ENCODE data around the gene TADA1. TPM values are rescaled to one million over a fixed set of nuclear protein-coding genes. Genes with fewer than 3 reads are reported as not detected.

Gene TADA1
- total RNA-seq, 3 donors from 2014 or later = 6.9 to 18.7 (median 14.1) TPM

- Histone ChIP-seq H3K27ac (no peak overlapping the region), H3K4me1 (no peaks in the 10 kb centered on the region), H3K36me3 (no peaks in the 10 kb centered on the region), H3K4me3 (no peak overlapping the region), H3K9me3 (no peaks in the 10 kb centered on the region), H3K27me3 (no peaks in the 10 kb centered on the region)
- no peak for DNase-seq (ENCODE audit: low spot score in 2 of 2)
- intact Hi-C loops (cut with DNase I; ENCODE audit: low total_unique reads) = no loop called here
- TF ChIP-seq POLR2AphosphoS5 (IDR thresholded peaks at IDR 0.05) (no peak), CTCF (IDR thresholded peaks at IDR 0.05) (no peak), POLR2A (IDR thresholded peaks at IDR 0.05) (no peak)
Measured at GRCh38 chr1:166899769-166900168, 23.7 kb upstream of the TADA1 start.

- Histone ChIP-seq H3K9me3 (no peaks in the 10 kb centered on the region), H3K27me3 (no peaks in the 10 kb centered on the region), H3K27ac (no peak overlapping the region), H3K4me3 (no peak overlapping the region), H3K36me3 (no peaks in the 10 kb centered on the region), H3K4me1 (no peaks in the 10 kb centered on the region)
- no peak for TF ChIP-seq POLR2AphosphoS5 (IDR thresholded peaks at IDR 0.05)
- no peak for TF ChIP-seq CTCF (IDR thresholded peaks at IDR 0.05)
- no peak for TF ChIP-seq POLR2A (IDR thresholded peaks at IDR 0.05)
- intact Hi-C loops (cut with DNase I; ENCODE audit: low total_unique reads) = no loop called here
- DNase-seq (ENCODE audit: low spot score in 2 of 2) = no peak
Measured at GRCh38 chr1:166895766-166896165, 19.7 kb upstream of the TADA1 start.

- Histone ChIP-seq H3K27me3 (peaks cover 0 to 4% of the 10 kb centered on the region in 2 donors), H3K27ac (no peak overlapping the region), H3K9me3 (no peaks in the 10 kb centered on the region), H3K36me3 (no peaks in the 10 kb centered on the region), H3K4me3 (no peak overlapping the region), H3K4me1 (no peaks in the 10 kb centered on the region)
- DNase-seq (ENCODE audit: low spot score in 2 of 2) = no peak
- intact Hi-C loops (cut with DNase I; ENCODE audit: low total_unique reads) = no loop called here
- no peak for TF ChIP-seq POLR2A (IDR thresholded peaks at IDR 0.05)
- no peak for TF ChIP-seq CTCF (IDR thresholded peaks at IDR 0.05)
- no peak for TF ChIP-seq POLR2AphosphoS5 (IDR thresholded peaks at IDR 0.05)
Measured at GRCh38 chr1:166889776-166890175, 13.7 kb upstream of the TADA1 start.

DNA sequence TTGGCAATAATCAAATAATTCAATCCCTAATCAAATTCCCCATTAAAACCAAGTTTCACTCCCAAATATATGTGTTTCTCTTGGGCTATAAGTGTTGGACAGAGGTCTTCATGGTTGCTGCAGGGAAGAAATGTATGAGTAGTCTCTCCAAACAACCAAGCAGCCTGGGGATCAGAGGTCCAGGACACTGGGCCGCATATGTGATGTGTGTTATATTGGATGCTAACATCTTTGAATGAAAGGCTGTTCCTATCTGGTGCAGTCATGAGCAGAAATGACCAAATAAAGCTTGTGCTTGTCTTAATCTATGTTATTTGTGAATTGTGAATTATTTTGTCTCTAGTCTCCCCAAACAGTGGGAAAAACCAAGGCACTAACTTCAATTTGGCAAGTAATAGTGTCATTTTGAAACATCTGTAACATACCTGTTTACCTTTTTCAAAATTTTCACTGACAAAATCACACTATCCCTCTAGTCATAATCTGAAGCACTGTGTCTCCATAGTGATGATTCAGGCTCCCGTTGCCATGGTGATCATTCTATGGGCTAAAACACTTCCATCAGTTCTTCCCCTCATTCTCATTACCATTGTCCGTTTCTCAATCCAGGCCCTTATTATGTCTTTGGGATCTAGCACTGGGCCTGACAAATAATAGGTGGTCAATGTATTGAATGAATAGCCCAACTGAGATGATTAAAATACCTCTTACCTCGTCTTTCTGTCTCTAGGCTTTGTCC is 12.5 kb upstream of the TADA1 start:
- DNase-seq (ENCODE audit: low spot score in 2 of 2) = no peak
- Histone ChIP-seq H3K27ac (no peak overlapping the region), H3K27me3 (peaks cover 0 to 12% of the 10 kb centered on the region in 2 donors), H3K9me3 (no peaks in the 10 kb centered on the region), H3K36me3 (no peaks in the 10 kb centered on the region), H3K4me1 (peaks cover 0 to 4% of the 10 kb centered on the region in 2 donors), H3K4me3 (no peak overlapping the region)
- intact Hi-C loops (cut with DNase I; ENCODE audit: low total_unique reads) = no loop called here
- no peak for TF ChIP-seq POLR2A (IDR thresholded peaks at IDR 0.05)
- TF ChIP-seq CTCF (IDR thresholded peaks at IDR 0.05) = no peak
- no peak for TF ChIP-seq POLR2AphosphoS5 (IDR thresholded peaks at IDR 0.05)

GRCh38 chr1:166884971-166885370 is 8.9 kb upstream of the TADA1 start:
- peaks cover 0 to 12% of the 10 kb centered on the region in 2 donors for H3K27me3 ChIP-seq
- no peak overlapping the region for H3K4me3 ChIP-seq
- H3K36me3 ChIP-seq = no peaks in the 10 kb centered on the region
- no peaks in the 10 kb centered on the region for H3K9me3 ChIP-seq
- DNase-seq (ENCODE audit: low spot score in 2 of 2) = no peak
- peaks cover 0 to 4% of the 10 kb centered on the region in 2 donors for H3K4me1 ChIP-seq
- TF ChIP-seq POLR2AphosphoS5 (IDR thresholded peaks at IDR 0.05) (no peak), POLR2A (IDR thresholded peaks at IDR 0.05) (no peak), CTCF (IDR thresholded peaks at IDR 0.05) (no peak)
- intact Hi-C loops (cut with DNase I; ENCODE audit: low total_unique reads) = no loop called here
- H3K27ac ChIP-seq = no peak overlapping the region

Measured in breast epithelium (tissue), 4 donors.